ENCODE measurements around the gene NRP2. TPM values are rescaled to one million over a fixed set of nuclear protein-coding genes. Genes with fewer than 3 reads are reported as not detected.

NRP2 gene
- total and polyA plus RNA-seq, 8 donors, result 42.3 to 122 (median 60.9) TPM

GRCh38 chr2:205807758-205808157 is 125.5 kb downstream of the NRP2 start:
- no peaks in the 10 kb centered on the region for H3K9me3 ChIP-seq
- no peaks in the 10 kb centered on the region for H3K36me3 ChIP-seq
- ATAC-seq, result no peak
- H3K27me3 ChIP-seq, result no peaks in the 10 kb centered on the region
- peaks cover 0 to 4% of the 10 kb centered on the region in 2 donors for H3K4me1 ChIP-seq
- no peak overlapping the region for H3K4me3 ChIP-seq
- no peak overlapping the region for H3K27ac ChIP-seq
- TF ChIP-seq CTCF (IDR thresholded peaks at IDR 0.05), result no peak
- no peak for DNase-seq
- intact Hi-C loops (cut with DNase I), result no loop called here

GRCh38 chr2:205808486-205809121 is 126.3 kb downstream of the NRP2 start:
- Histone ChIP-seq H3K4me1 (peaks cover 0 to 4% of the 10 kb centered on the region in 2 donors), H3K9me3 (no peaks in the 10 kb centered on the region), H3K27ac (no peak overlapping the region), H3K4me3 (no peak overlapping the region), H3K36me3 (no peaks in the 10 kb centered on the region), H3K27me3 (no peaks in the 10 kb centered on the region)
- intact Hi-C loops (cut with DNase I), result no loop called here
- DNase-seq (no peak), ATAC-seq (no peak)
- TF ChIP-seq CTCF (IDR thresholded peaks at IDR 0.05), result no peak

GRCh38 chr2:205811387-205811786 is 129.1 kb downstream of the NRP2 start:
- DNase-seq, result no peak
- Histone ChIP-seq H3K9me3 (no peaks in the 10 kb centered on the region), H3K4me1 (peaks cover 0 to 4% of the 10 kb centered on the region in 2 donors), H3K27ac (no peak overlapping the region), H3K27me3 (no peaks in the 10 kb centered on the region), H3K4me3 (no peak overlapping the region), H3K36me3 (no peaks in the 10 kb centered on the region)
- TF ChIP-seq CTCF (IDR thresholded peaks at IDR 0.05), result no peak
- ATAC-seq, result no peak
- intact Hi-C loops (cut with DNase I), result no loop called here

GRCh38 chr2:205814039-205814364 is 131.7 kb downstream of the NRP2 start:
- ATAC-seq (no peak), DNase-seq (no peak)
- TF ChIP-seq CTCF (IDR thresholded peaks at IDR 0.05), result no peak
- H3K36me3 ChIP-seq, result no peaks in the 10 kb centered on the region
- H3K27me3 ChIP-seq, result no peaks in the 10 kb centered on the region
- H3K9me3 ChIP-seq, result no peaks in the 10 kb centered on the region
- H3K4me3 ChIP-seq, result no peak overlapping the region
- intact Hi-C loops (cut with DNase I), result no loop called here
- peaks cover 0 to 4% of the 10 kb centered on the region in 2 donors for H3K4me1 ChIP-seq
- H3K27ac ChIP-seq, result no peak overlapping the region

- Histone ChIP-seq H3K4me1 (peaks cover 0 to 4% of the 10 kb centered on the region in 2 donors), H3K27me3 (no peaks in the 10 kb centered on the region), H3K27ac (no peak overlapping the region), H3K36me3 (no peaks in the 10 kb centered on the region), H3K9me3 (no peaks in the 10 kb centered on the region), H3K4me3 (no peak overlapping the region)
- no peak for TF ChIP-seq CTCF (IDR thresholded peaks at IDR 0.05)
- DNase-seq, result no peak
- intact Hi-C loops (cut with DNase I), result no loop called here
- ATAC-seq, result no peak
These were observed 133.4 kb downstream of the NRP2 start for GRCh38 chr2:205815673-205816072.
